Ovary (tissue), 3 donors: ENCODE measurements around the gene S100A13.

Experiments
- POLR2A ChIP-seq: fragments of 450-650 bp; IDR thresholded peaks from one replicate; pipeline ENCODE4 v1.6.1; 2017; ENCODE audit warnings: antibody characterized with exemption, mild to moderate bottlenecking, moderate library complexity
- TF ChIP-seq, protein P1 (sequence below), 3 donors: fragments of 450-650 bp in 2 of 3; fragments of 200-600 bp in 1 of 3; IDR thresholded peaks; one replicate each; pipeline versions ENCODE4 v1.5.1 to v1.8.0; 2016 to 2022; ENCODE audit warnings: antibody characterized with exemption in 3 of 3, mild to moderate bottlenecking in 1 of 3
- donor health status: DM: no; HTN: no; CAD: no.

DNA sequence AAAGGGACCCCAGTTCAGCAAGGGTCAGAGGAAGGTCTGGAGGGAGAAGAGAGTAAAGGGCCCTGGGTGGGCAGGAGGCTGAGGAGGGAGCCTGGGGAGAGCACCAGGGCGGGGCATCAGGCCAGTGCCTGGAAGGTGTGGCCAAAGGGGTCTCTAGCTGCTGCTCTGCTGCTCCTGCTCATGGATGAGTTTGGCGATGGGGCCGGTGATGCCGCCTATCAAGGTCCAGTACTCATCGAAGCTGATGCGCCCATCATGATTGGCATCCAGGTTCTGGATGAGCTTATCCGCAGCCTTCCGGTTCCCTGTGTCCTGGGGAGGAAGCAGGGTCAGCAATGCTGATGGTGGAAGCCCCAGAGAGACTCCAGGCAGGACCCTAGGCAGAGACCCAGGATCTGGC lies 19.9 kb downstream of the S100A13 start:
- TF ChIP-seq, protein P1, sequence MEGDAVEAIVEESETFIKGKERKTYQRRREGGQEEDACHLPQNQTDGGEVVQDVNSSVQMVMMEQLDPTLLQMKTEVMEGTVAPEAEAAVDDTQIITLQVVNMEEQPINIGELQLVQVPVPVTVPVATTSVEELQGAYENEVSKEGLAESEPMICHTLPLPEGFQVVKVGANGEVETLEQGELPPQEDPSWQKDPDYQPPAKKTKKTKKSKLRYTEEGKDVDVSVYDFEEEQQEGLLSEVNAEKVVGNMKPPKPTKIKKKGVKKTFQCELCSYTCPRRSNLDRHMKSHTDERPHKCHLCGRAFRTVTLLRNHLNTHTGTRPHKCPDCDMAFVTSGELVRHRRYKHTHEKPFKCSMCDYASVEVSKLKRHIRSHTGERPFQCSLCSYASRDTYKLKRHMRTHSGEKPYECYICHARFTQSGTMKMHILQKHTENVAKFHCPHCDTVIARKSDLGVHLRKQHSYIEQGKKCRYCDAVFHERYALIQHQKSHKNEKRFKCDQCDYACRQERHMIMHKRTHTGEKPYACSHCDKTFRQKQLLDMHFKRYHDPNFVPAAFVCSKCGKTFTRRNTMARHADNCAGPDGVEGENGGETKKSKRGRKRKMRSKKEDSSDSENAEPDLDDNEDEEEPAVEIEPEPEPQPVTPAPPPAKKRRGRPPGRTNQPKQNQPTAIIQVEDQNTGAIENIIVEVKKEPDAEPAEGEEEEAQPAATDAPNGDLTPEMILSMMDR (IDR thresholded peaks at IDR 0.05): no peak
- TF ChIP-seq POLR2A: no peak
